Germinal center (tissue), 1 donor: ENCODE results near the gene PDE6B.
"Not testable (repeated sequence)": the region's sequence is repeated elsewhere in the genome, so short reads cannot be mapped to it uniquely, and the experiment has no call there.

Experiments used
- DNase-seq: peaks from one replicate; pipeline ENCODE4 v3.0.0; 2012; ENCODE audit warnings: mixed read lengths, low spot score

The PDE6B gene

GRCh38 chr4:669806-670559 is 44.6 kb downstream of the PDE6B start:
- not testable (repeated sequence) for DNase-seq

DNA sequence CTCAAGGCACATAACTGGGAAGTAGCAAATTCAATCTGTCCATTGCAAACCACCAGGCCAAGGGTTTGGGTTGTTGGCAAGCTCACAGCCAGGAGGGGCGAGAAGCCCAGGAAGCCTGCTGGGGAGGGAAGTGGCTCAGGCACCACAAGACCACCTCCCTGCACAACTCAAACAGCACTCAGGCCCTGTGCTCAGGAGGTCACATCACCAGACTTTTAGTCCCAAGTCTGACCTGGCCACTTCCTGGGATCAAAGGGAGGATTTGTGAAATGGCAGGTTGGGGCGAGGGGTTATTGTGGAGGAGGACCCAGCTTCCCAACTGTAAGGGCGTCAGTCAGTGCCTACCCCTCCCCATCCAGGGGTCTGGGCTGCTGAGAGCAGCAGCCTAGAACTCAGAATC is 46.4 kb downstream of the PDE6B start:
- no peak for DNase-seq

- DNase-seq, result no peak
These were observed 48.1 kb downstream of the PDE6B start for GRCh38 chr4:673349-674091.

DNA sequence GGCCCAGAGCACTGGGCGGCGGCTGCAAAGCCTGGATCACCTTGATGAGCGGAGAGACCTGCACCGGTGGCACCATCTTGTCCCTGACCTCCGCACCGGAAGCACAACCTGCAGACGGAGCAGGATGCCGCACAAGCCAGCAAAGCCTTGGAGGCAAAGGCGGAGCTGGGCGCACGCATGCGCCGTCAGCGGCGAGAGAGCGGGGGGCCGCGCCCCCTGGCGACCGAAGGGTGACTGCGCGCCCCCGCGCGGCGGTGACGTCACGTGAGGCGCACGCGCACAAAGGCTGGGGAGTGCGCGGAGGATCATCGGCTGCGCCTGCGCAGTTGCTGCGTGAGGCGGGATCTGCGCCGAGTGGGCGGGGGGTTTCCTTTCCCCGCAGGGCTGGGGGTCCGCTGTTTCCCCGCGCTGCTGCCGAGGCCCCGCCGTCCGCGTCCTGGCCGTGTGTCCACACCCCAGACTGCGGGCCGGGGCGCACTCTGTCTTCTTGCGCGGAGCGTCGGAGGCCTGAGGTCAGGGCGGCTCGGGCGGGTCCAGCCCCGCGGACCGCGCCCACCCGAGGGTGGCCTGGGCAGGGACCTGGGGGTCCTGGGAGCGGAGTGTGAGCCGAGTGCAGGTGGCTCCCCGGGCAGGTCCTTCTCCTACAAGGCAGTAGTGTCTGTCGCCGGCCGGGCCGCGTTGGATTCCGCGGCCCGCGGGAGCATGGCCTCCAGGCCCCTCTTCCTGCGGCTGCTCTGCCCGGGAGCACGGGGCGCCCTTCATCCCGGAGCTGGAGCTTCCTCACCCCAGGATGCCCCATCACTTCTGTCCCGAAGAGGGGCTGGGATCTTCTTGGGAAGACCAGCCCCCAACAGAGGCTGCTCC is 49.0 kb downstream of the PDE6B start, which contains the start of the genes ATP5ME and MYL5:
ATP5ME (minus strand) TSS at position 105 of the 864 bp plus-strand sequence; CDS start at position 76, 29 bp downstream.
MYL5 (plus strand) TSS at position 371 of the 864 bp plus-strand sequence. CDS start 3,485 bp downstream, outside the sequence.
- DNase-seq, result peak; percentile 100

- no peak for DNase-seq
These were observed 49.9 kb downstream of the PDE6B start for GRCh38 chr4:675036-675882.

- peak; percentile 85 for DNase-seq
These were observed 50.9 kb downstream of the PDE6B start for GRCh38 chr4:675980-676870.

DNA sequence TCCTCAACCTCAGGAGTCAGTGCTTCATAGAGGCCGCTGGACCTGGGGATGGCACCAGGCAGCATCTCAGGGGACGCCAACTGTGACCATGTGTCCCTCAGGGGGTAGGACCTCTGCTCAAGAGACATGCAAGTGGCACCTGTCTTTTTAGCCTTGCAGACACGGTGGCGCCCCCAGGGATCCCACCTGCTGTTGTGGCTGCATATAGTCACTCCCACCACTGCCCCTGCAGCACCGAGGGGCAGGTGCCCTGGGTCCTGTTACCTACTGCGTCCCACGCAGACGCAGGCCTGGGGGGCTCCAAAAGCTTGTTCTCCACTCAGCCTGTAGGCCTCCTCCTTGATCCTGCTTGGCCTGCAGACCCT is 51.5 kb downstream of the PDE6B start:
- DNase-seq, result peak; percentile 82

GRCh38 chr4:677431-678293 is 52.3 kb downstream of the PDE6B start:
- no peak for DNase-seq

GRCh38 chr4:678331-679103 is 53.1 kb downstream of the PDE6B start:
- no peak for DNase-seq

- DNase-seq, result no peak
These were observed 53.7 kb downstream of the PDE6B start for GRCh38 chr4:679104-679481.

DNA sequence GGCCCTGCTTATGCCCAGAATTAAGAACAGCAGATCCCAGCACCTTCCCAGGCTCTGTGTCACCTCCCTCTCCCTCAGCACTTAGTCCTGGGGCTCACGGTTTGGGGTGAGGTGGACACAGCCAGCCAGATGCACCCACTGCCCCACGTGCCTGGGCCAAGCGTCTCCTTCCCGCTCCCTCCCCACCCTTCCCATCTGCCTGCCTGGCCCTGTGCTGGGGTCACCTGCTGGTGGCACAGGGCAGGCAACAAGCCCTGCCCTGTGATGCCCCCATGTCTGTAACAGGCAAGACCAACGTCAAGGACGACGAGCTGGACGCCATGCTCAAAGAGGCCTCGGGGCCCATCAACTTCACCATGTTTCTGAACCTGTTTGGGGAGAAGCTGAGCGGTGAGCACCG is 54.3 kb downstream of the PDE6B start:
- DNase-seq, result no peak

DNA sequence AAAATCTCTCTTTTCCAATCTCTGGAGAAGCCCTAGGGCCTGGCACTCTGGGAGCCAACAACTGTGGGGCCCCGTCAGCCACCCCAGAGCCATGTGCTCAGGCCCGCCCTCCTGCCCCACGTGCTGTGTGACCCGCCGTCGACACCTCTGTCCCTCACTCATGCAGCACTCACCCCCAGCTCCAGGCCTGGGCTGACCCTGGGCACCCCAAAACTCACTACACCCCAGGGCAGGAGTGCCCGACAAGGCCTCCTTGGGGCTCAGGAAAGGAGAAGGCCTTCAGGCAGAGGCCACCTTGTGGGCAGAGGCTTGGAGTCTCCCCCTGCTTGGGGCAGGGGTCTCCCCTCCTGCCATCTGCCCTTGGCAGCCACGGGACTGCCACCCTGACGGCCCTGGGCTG is 54.7 kb downstream of the PDE6B start:
- no peak for DNase-seq

DNA sequence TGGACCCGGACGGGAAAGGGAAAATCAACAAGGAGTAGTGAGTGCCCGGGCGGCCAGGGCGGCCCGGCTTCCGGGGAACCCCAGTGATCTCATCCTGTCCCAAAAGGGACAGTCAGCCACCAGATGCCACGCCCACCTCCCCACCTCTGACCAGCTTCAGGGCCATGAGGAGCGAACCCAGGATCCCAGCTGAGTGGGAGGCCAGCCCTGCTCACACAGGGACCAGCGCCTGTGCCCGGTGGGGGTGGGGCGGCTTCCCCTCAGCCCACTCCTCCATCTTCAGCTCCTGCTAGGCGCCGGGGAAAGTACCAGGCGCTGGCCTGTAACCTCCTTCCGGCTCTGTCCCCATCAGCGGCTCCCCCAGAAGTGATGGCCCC is 55.2 kb downstream of the PDE6B start:
- no peak for DNase-seq

GRCh38 chr4:680928-681645 is 55.7 kb downstream of the PDE6B start:
- DNase-seq, result peak; percentile 57

GRCh38 chr4:681736-682451 is 56.5 kb downstream of the PDE6B start:
- DNase-seq, result peak; percentile 60

- no peak for DNase-seq
These were observed 57.3 kb downstream of the PDE6B start for GRCh38 chr4:682490-683172.
